Measurements from ENCODE around the gene GFY.
"Not testable (repeated sequence)": the region's sequence is repeated elsewhere in the genome, so short reads cannot be mapped to it uniquely, and the experiment has no call there.

Gene GFY

GRCh38 chr19:49469828-49470614 is 44.8 kb downstream of the GFY start:
- no peak for DNase-seq (ENCODE audit: low spot score)

GRCh38 chr19:49470615-49470978 is 45.4 kb downstream of the GFY start:
- DNase-seq (ENCODE audit: low spot score): no peak

GRCh38 chr19:49472936-49473335 is 47.7 kb downstream of the GFY start:
- DNase-seq (ENCODE audit: low spot score): no peak

- DNase-seq (ENCODE audit: low spot score): not testable (repeated sequence)
Observed at GRCh38 chr19:49473501-49473867, 48.3 kb downstream of the GFY start.

- peak; percentile 95 for DNase-seq (ENCODE audit: low spot score)
Observed at GRCh38 chr19:49473868-49474541, 48.8 kb downstream of the GFY start, which contains the start of gene FLT3LG. Gene FLT3LG (plus strand): TSS chr19:49474215. CDS start chr19:49474640, 425 bp downstream.

GRCh38 chr19:49474542-49474924 is 49.3 kb downstream of the GFY start:
- no peak for DNase-seq (ENCODE audit: low spot score)

GRCh38 chr19:49475191-49475917 is 50.2 kb downstream of the GFY start:
- DNase-seq (ENCODE audit: low spot score): peak; percentile 24

GRCh38 chr19:49475995-49476880 is 51.0 kb downstream of the GFY start:
- DNase-seq (ENCODE audit: low spot score): peak; percentile 66
